ENCODE results near the gene ZNF536.

The ZNF536 gene

DNA sequence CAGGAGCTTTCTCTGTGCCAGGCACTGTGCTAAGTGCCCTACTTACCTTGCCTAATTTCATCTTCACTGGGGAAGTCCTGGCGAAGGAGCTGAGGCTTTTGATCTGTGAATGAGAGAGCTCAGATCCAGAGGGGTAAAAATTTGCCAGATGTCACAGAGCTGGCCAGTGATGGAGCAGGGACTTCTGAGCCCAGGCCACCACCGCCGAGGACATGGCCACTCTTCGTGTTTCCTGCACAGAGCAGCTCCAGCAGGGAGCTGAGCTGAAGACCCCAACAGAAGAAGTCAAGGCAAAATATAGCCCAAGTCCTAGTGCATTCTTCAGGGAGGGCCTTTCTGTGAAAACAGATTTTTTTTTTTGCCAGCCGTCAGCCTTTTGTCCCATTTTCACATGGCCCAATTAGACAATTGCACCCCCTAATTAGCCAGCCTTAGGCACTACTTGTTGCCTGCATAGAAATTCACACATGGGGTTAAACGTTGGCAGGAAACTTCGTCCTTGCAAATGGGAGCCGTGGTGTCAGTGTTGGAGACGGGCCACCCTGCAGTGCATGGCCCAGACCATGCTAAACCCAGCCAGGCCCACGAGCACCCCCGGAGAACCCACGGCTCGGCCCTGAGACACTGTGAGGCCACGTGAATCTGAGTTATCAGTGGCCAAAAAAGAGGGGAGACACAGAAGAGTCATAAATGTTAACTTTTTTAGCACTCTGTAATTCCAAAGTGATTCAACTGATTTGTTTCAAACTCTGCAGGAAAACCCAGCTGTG lies 7.8 kb downstream of the ZNF536 start:
- H3K9me3 ChIP-seq (ENCODE audit: control insufficient read depth, insufficient read depth, low read length), result no peaks in the 10 kb centered on the region
- no peaks in the 10 kb centered on the region for H3K4me1 ChIP-seq (ENCODE audit: insufficient read depth, low read length)
- H3K36me3 ChIP-seq (ENCODE audit: insufficient read depth, low read length), result no peaks in the 10 kb centered on the region
- no peak overlapping the region for H3K9ac ChIP-seq (ENCODE audit: low read depth, low read length)

DNA sequence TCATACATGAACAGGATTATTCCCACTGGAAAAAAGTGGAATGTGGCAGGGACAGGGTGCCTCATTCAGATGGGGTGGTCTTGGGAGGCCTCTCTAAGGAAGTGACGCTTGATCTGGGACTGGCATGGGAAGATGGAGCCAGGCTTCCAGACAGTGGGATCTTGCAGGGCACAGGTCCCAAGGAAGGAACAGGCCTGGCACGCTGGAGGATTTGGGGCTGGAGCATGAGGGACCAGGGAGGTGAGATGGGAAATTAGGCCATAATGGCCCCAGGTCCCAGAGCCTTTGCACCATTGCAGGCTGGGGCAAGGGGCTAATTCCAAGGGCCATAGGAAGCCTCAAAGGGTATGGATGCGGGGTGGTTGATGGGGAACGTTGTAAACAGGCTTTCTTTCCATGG lies 9.2 kb downstream of the ZNF536 start:
- Histone ChIP-seq H3K4me1 (ENCODE audit: insufficient read depth, low read length) (no peaks in the 10 kb centered on the region), H3K36me3 (ENCODE audit: insufficient read depth, low read length) (no peaks in the 10 kb centered on the region)

DNA sequence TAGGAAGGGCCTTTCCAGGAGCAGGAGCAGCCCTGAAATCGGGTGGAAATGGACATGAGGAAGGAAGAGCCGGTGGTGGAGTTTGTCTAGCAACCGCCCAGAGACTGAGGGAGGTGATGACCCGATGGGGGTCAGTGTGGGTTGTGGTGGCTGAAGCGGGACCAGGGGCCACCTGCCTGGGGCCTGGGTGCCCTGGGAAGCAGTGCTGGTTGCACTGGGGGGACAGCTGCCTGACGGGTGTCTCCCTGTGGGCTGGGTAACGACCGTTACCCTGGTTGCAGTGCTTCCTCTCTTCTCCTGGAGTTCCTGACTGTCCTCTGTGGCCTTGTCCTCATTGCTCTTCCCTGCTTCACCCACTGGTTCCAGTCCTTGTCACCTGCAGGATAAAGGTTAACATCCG lies 13.0 kb downstream of the ZNF536 start:
- Histone ChIP-seq H3K9ac (ENCODE audit: low read depth, low read length) (no peak overlapping the region), H3K9me3 (ENCODE audit: control insufficient read depth, insufficient read depth, low read length) (no peaks in the 10 kb centered on the region), H3K4me1 (ENCODE audit: insufficient read depth, low read length) (no peaks in the 10 kb centered on the region), H3K36me3 (ENCODE audit: insufficient read depth, low read length) (no peaks in the 10 kb centered on the region)

More for the DNA sequence above, 9.2 kb downstream of the ZNF536 start:
- no peak overlapping the region for H3K9ac ChIP-seq (ENCODE audit: low read depth, low read length)
- no peaks in the 10 kb centered on the region for H3K9me3 ChIP-seq (ENCODE audit: control insufficient read depth, insufficient read depth, low read length)

DNA sequence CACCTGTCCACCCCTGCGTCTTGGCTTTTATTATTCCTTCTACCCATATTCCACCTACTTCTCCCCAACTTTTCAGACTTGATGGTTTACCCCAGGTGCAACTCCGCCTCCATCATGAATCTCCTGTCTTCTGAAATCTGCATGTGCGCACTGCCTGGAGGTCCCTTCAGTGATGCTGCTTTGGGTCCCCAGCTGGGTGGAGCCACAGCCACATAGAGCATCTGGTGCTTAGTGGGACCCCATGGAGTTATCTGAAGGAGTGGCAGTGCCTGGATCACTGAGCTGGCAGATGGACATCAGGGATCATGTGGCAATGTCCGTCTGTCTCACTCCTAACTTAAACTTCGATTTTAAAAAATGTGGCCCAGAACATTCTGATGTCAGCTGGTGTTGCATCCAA lies 13.5 kb downstream of the ZNF536 start:
- Histone ChIP-seq H3K4me1 (ENCODE audit: insufficient read depth, low read length) (no peaks in the 10 kb centered on the region), H3K9ac (ENCODE audit: low read depth, low read length) (no peak overlapping the region), H3K36me3 (ENCODE audit: insufficient read depth, low read length) (no peaks in the 10 kb centered on the region)

DNA sequence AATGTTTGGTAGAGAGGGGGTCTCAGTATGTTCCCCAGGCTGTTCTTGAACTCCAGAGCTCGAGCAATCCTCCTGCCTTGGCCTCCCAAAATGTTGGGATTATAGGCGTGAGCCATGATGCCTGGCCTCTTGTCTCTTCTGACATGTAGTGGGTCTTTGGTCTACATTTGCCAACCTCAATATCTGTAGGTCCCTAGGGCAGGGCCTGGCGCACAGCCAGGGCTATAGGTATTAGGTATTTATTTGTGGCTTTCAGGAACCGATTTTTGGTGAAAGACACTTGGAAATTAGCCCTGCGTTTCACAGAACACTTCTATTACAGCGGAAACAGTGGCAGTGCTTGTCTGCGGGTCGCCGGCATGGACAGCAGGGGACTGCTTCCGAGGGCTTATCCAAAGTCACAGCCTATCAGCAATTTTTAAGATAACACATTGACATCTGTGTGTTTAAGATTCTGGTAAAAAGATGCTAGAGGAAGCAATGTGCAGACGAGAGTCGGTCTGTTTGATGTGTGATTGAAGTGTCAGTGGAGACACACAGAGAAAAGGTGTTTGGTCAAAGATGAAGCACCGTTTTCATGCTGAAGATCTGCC lies 14.5 kb downstream of the ZNF536 start:
- H3K4me1 ChIP-seq (ENCODE audit: insufficient read depth, low read length), result no peaks in the 10 kb centered on the region
- no peaks in the 10 kb centered on the region for H3K36me3 ChIP-seq (ENCODE audit: insufficient read depth, low read length)
- no peak overlapping the region for H3K9ac ChIP-seq (ENCODE audit: low read depth, low read length)
- no peaks in the 10 kb centered on the region for H3K9me3 ChIP-seq (ENCODE audit: control insufficient read depth, insufficient read depth, low read length)

More for the DNA sequence above, 13.5 kb downstream of the ZNF536 start:
- H3K9me3 ChIP-seq (ENCODE audit: control insufficient read depth, insufficient read depth, low read length), result no peaks in the 10 kb centered on the region

DNA sequence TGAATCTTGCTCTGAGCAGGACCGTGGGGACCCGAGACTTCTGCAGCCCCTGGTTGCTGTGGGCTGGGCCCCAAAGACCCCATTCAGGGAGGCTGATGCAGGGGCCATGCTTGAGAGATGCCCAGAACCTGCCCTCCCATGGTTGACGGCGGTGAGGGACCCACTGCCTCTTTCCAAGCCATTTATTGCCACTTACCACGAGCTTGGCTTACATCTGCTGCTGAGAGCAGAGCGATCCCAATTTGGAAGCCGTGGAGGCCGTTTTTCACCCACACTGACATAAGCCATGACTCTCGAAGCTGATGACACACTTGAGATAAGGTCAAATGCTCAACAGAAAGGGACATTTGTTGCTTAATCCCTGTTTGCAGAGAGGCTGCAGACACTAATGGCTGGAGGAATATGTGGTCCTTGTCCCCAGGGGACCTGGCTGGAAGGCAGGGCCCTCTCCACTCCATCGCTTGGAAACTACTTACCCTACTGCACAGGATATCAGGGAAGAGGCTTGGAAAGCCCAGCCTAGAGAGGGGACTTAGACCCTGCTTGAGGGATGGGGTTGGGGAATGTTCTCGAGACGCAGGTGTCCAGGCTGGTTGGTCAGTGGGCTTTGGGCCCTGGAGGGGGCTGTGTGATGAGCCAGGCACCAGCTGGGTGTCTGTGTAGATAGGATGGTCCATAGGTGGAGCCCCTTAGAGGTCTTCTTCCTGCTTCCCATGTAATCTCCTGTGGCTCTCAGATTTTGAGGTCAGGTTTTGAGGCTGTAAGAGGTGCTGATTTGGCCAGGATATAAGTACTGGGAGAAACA lies 15.3 kb downstream of the ZNF536 start:
- H3K36me3 ChIP-seq (ENCODE audit: insufficient read depth, low read length), result no peaks in the 10 kb centered on the region
- no peaks in the 10 kb centered on the region for H3K9me3 ChIP-seq (ENCODE audit: control insufficient read depth, insufficient read depth, low read length)
- H3K9ac ChIP-seq (ENCODE audit: low read depth, low read length), result no peak overlapping the region
- peaks cover 4% of the 10 kb centered on the region; the same call in 1 of the 2 replicates for H3K4me1 ChIP-seq (ENCODE audit: insufficient read depth, low read length)

DNA sequence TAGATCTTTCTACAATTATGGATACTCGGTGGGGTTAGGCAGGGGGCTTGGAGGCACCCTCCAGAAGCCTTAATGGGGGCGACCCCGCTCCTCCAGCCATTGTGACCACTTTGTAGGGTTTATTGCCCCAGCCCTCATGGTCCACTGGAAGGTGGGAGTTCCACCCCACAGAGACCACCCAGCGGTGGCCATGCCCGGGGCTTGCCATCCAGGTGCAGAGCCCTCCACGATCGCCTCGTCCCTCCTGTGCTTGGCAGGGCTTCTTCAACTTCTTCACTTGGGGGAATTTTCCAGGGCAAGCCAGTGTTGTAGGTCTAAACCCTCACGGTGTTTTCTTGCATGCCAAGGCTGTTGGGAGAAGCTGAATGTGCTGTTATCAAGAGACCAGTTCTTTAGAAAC lies 16.1 kb downstream of the ZNF536 start:
- Histone ChIP-seq H3K9me3 (ENCODE audit: control insufficient read depth, insufficient read depth, low read length) (no peaks in the 10 kb centered on the region), H3K9ac (ENCODE audit: low read depth, low read length) (no peak overlapping the region), H3K36me3 (ENCODE audit: insufficient read depth, low read length) (no peaks in the 10 kb centered on the region), H3K4me1 (ENCODE audit: insufficient read depth, low read length) (peaks cover 8% of the 10 kb centered on the region)

DNA sequence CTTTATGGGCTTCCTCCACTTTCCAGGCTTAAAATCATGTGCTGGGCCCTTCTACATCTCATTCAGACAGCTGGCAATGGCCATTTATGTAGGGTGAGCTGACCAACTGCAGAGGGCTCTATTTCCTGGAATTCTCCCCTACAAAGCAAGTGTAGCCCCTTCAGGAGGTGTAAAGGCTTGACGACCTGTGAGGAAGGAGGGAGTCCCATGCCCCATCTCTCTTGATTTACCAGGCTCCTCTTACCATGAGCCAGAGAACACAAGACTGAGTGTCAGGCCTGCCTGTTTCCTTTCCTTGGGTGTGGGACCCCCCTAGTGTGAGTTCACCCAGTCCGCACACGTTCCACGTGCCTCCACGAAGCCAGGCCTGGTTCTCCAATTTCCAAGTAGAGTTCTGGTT lies 16.6 kb downstream of the ZNF536 start:
- peaks cover 11% of the 10 kb centered on the region for H3K4me1 ChIP-seq (ENCODE audit: insufficient read depth, low read length)
- no peak overlapping the region for H3K9ac ChIP-seq (ENCODE audit: low read depth, low read length)
- H3K9me3 ChIP-seq (ENCODE audit: control insufficient read depth, insufficient read depth, low read length), result no peaks in the 10 kb centered on the region
- no peaks in the 10 kb centered on the region for H3K36me3 ChIP-seq (ENCODE audit: insufficient read depth, low read length)

DNA sequence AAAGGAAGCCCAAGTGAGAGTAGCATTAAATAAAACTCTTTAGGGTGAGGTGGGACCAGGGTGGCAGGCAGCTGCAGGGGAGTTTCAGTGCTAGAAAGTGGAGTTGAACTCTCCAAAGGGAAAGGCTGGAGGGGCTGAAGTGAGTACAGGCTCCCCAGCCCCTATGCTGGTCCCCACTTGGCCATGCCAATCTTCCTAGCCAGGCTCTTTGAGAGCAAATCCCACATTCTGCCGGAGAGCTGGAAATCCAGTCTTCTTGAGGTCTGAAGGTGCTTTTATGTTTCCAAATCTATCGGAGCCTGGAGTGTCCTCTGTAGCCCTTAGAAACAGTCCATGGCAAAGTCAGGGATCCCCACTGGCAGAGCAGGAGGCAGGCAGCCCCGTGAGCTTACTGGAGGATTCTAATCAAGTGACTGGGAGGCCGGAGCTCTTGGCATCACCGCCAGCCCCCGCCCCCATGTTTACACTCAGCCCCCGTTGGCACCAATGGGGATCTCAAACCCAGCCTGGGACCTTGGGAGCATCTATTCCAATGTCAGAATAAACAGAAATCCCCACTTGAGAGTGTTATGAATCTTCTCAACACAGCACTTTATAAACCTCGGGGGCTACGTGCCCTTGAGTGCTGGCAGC lies 18.3 kb downstream of the ZNF536 start:
- H3K9ac ChIP-seq (ENCODE audit: low read depth, low read length), result no peak overlapping the region
- H3K9me3 ChIP-seq (ENCODE audit: control insufficient read depth, insufficient read depth, low read length), result no peaks in the 10 kb centered on the region
- peaks cover 11% of the 10 kb centered on the region for H3K4me1 ChIP-seq (ENCODE audit: insufficient read depth, low read length)
- H3K36me3 ChIP-seq (ENCODE audit: insufficient read depth, low read length), result no peaks in the 10 kb centered on the region

DNA sequence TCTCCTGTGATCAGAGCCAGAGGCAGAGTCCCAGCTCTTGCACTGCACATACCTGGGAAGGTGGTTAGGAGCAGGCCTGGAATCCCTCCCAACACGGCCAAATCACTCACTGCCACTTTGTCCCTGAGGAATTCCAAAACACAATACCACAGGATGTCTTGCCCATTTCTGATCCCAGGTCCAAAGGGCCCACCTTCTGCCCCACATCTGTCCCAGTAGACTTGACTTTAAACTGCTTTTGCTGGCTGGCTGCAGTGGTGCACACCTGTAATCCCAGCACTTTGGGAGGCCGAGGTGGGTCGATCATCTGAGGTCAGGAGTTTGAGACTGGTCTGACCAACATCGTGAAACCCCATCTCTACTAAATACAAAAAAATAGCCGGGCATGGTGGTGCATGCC lies 18.9 kb downstream of the ZNF536 start:
- Histone ChIP-seq H3K4me1 (ENCODE audit: insufficient read depth, low read length) (peaks cover 11% of the 10 kb centered on the region), H3K9me3 (ENCODE audit: control insufficient read depth, insufficient read depth, low read length) (no peaks in the 10 kb centered on the region), H3K9ac (ENCODE audit: low read depth, low read length) (no peak overlapping the region), H3K36me3 (ENCODE audit: insufficient read depth, low read length) (no peaks in the 10 kb centered on the region)

DNA sequence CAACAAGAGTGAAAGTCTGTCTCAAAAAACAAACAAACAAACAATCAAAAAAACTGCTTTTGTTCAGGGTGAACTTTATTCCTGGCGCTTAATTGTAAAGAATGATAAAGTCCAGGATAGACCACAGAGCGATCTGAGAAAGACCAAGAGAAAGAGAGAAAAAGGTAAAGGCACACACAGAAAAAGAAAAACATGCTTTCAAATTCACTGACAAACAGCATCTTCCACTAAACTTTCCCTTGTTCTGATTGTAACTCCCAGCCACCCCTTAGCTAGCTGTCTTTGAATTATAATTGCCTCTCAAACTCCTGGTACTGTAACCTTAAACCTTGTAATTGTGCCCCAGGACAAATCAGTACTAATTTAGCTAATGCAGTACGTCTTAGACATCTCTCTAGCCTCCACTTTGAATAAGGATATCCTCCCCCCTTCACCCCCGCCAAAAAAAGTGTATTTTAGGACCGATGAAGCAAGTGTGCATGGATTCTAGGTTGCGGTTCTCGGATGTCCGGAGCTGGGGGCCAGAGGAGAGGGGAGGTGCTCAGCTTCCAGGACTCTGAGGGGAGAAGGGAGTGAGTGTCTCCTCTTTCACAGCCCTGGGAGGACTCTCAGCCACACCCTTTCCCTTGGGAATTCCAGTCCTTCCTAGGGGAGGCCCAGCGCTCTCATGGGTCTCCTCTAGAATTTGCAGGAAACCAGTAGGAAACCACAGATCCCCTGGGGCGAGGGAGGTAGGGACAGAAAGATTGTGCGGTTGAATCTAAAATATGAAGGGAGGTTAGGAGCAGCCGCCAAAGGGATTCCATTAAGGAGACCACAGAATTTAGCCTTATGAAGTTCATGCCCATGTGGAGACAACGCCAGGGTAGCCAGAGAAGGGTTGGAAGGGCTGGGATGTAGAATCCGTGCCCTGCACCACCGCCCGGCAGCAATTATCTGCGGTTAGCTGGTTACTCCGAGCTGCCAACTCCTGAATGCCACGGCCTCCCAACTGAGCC lies 19.7 kb downstream of the ZNF536 start:
- Histone ChIP-seq H3K36me3 (ENCODE audit: insufficient read depth, low read length) (no peaks in the 10 kb centered on the region), H3K9me3 (ENCODE audit: control insufficient read depth, insufficient read depth, low read length) (no peaks in the 10 kb centered on the region), H3K9ac (ENCODE audit: low read depth, low read length) (peak overlapping the region; percentile 41; the same call in 1 of the 2 replicates), H3K4me1 (ENCODE audit: insufficient read depth, low read length) (peaks cover 11% of the 10 kb centered on the region)

DNA sequence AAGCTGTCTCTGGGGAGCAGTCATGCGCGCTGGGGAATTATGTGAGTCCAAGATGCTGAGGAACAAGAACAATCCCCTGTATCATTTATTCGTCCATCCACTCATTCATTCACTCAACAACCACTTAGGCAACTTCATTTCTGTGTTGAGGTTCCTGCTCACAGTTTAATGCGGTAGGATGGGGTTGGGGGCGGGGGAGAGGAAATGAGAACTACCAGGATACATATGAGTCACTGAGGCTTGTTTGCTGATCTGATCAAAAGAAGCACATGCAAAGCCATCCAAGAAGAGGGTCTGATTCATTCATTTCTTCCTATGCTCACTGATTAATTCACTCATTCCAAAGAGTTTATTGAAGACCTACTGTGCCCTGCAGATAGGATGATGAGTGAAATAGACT lies 20.9 kb downstream of the ZNF536 start:
- H3K4me1 ChIP-seq (ENCODE audit: insufficient read depth, low read length), result peaks cover 11% of the 10 kb centered on the region
- H3K9me3 ChIP-seq (ENCODE audit: control insufficient read depth, insufficient read depth, low read length), result no peaks in the 10 kb centered on the region
- H3K36me3 ChIP-seq (ENCODE audit: insufficient read depth, low read length), result no peaks in the 10 kb centered on the region
- H3K9ac ChIP-seq (ENCODE audit: low read depth, low read length), result no peak overlapping the region

DNA sequence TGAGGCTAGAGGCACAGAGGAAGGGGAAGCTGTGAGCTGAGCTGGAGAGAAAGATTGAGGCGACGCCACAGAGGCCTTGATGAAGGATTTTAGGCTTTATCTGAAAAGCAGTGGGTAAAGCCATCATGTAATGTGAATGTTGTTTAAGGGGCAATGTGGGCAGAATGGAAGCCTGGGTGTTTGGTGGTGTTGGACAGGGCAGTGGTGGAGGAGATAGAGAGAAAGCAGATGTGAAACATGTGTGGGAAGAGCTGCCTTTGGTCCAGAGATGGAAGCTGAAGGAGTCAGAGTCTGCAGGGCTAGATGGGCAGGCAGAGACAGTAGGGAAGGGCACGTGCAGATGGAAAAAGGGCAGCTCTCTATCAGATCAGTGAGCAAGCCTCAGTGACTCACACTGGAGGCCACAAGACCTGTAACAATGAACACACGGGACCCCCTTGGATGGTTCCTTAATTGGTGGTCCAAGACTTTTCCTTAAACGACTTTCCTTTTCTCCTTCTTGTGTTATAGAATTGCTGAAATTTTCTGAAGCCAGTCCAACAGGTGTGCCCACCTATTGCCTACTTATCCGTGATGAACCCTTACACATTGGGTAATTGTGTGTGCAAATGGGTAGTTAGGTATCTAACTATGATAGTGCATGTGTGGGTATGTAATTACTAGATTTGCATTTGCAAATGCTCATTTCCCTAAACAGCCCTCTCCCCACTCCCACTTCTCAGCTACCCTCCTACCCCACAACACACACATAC lies 21.7 kb downstream of the ZNF536 start:
- H3K9me3 ChIP-seq (ENCODE audit: control insufficient read depth, insufficient read depth, low read length), result no peaks in the 10 kb centered on the region
- H3K36me3 ChIP-seq (ENCODE audit: insufficient read depth, low read length), result no peaks in the 10 kb centered on the region
- peaks cover 11% of the 10 kb centered on the region for H3K4me1 ChIP-seq (ENCODE audit: insufficient read depth, low read length)
- no peak overlapping the region for H3K9ac ChIP-seq (ENCODE audit: low read depth, low read length)
